Ovary (tissue), 3 donors: ENCODE measurements around the gene AAK1.

ENCODE experiments used
- CTCF ChIP-seq, 3 donors: fragments of 450-650 bp in 2 of 3; fragments of 200-600 bp in 1 of 3; IDR thresholded peaks; one replicate each; pipeline versions ENCODE4 v1.5.1 to v1.8.0; 2016 to 2022; ENCODE audit warnings: antibody characterized with exemption in 3 of 3, mild to moderate bottlenecking in 1 of 3
- POLR2A ChIP-seq: fragments of 450-650 bp; IDR thresholded peaks from one replicate; pipeline ENCODE4 v1.6.1; 2017; ENCODE audit warnings: antibody characterized with exemption, mild to moderate bottlenecking, moderate library complexity
- donor health status: DM: no; HTN: no; CAD: no.

- no peak for TF ChIP-seq CTCF (IDR thresholded peaks at IDR 0.05)
- no peak for TF ChIP-seq POLR2A
These were observed 114.1 kb downstream of the AAK1 start for GRCh38 chr2:69529480-69529879.
